CD14-positive monocyte (primary cell): Measurements from ENCODE around the gene IFIH1. TPM values are rescaled to one million over a fixed set of nuclear protein-coding genes. Genes with fewer than 3 reads are reported as not detected.

Source experiments
- DNase-seq, 3 donors: peaks; one replicate each; pipeline ENCODE4 v3.0.0-alpha.2; 2011 to 2022
- H2AFZ ChIP-seq: 2 replicates; pipeline ENCODE4 v1.6.0; 2012; ENCODE audit warnings: mild to moderate bottlenecking, low read depth, low read length, inconsistent platforms; ENCODE audit not compliant: insufficient read depth, poor library complexity, severe bottlenecking
- H3K27ac ChIP-seq, 2 donors: 1 replicate in 1 of 2; 2 replicates in 1 of 2; pipeline ENCODE4 v1.5.1; 2012 to 2013; ENCODE audit warnings: low read length in 2 of 2, control low read depth in 1 of 2, inconsistent platforms in 1 of 2, low read depth in 1 of 2, mild to moderate bottlenecking in 1 of 2
- H3K27me3 ChIP-seq, 2 donors: one replicate each; pipeline versions ENCODE4 v1.6.0 to v1.6.1; 2011 to 2013; ENCODE audit warnings: low read length in 2 of 2; ENCODE audit not compliant: control insufficient read depth in 2 of 2, insufficient read depth in 2 of 2
- H3K36me3 ChIP-seq, 2 donors: replicated peaks in 1 of 2; 1 replicate in 1 of 2; 2 replicates in 1 of 2; pipeline versions ENCODE4 v1.5.1 to v1.6.1; 2012 to 2013; ENCODE audit warnings: low read length in 2 of 2, control low read depth in 1 of 2, inconsistent platforms in 1 of 2, mild to moderate bottlenecking in 1 of 2; ENCODE audit not compliant: insufficient read depth in 2 of 2, control insufficient read depth in 1 of 2
- H3K4me1 ChIP-seq, 2 donors: 1 replicate in 1 of 2; 2 replicates in 1 of 2; pipeline versions ENCODE4 v1.5.1 to v1.6.1; 2012 to 2013; ENCODE audit warnings: low read length in 2 of 2, control low read depth in 1 of 2, inconsistent platforms in 1 of 2, mild to moderate bottlenecking in 1 of 2, moderate library complexity in 1 of 2; ENCODE audit not compliant: insufficient read depth in 2 of 2, control insufficient read depth in 1 of 2
- H3K4me2 ChIP-seq: replicated peaks from 2 replicates; pipeline ENCODE3; 2012; ENCODE audit warnings: low read length, moderate library complexity, mild to moderate bottlenecking; ENCODE audit not compliant: poor library complexity, severe bottlenecking; ENCODE audit errors: extremely low read depth
- H3K4me3 ChIP-seq, 3 experiments: fragments of 200-600 bp in 1 of 3; sonication (generic) in 1 of 3; replicated peaks in 1 of 3; 1 replicate in 2 of 3; 2 replicates in 1 of 3; pipeline ENCODE4 v1.5.1; 2011 to 2013; ENCODE audit warnings: low read length in 3 of 3, mild to moderate bottlenecking in 3 of 3, control low read depth in 2 of 3, low read depth in 2 of 3, inconsistent platforms in 1 of 3, moderate library complexity in 1 of 3
- H3K79me2 ChIP-seq: 2 replicates; pipeline ENCODE4 v1.6.0; 2012; ENCODE audit warnings: mild to moderate bottlenecking, control low read depth, inconsistent platforms, low read length, moderate library complexity; ENCODE audit not compliant: insufficient read depth
- H3K9ac ChIP-seq: 2 replicates; pipeline ENCODE4 v1.6.0; 2017; ENCODE audit warnings: low read length, mild to moderate bottlenecking; ENCODE audit not compliant: insufficient read depth, poor library complexity, severe bottlenecking
- H3K9me3 ChIP-seq, 2 donors: replicated peaks in 1 of 2; 1 replicate in 1 of 2; 2 replicates in 1 of 2; pipeline versions ENCODE4 v1.5.1 to v1.6.1; 2012 to 2013; ENCODE audit warnings: low read length in 2 of 2, control low read depth in 1 of 2; ENCODE audit not compliant: control insufficient read depth in 1 of 2, insufficient read depth in 1 of 2
- H4K20me1 ChIP-seq: 2 replicates; pipeline ENCODE4 v1.6.0; 2012; ENCODE audit warnings: mild to moderate bottlenecking, low read length, control low read depth, moderate library complexity; ENCODE audit not compliant: insufficient read depth
- H3K27ac Mint-ChIP-seq, 7 donors: one replicate each; pipeline ENCODE4 v1.8.0; 2020; ENCODE audit warnings: mild to moderate bottlenecking in 7 of 7, mixed read lengths in 7 of 7, moderate library complexity in 6 of 7, inconsistent platforms in 2 of 7
- H3K27me3 Mint-ChIP-seq, 3 donors: one replicate each; pipeline ENCODE4 v1.8.0; 2021 to 2022; ENCODE audit warnings: low read depth in 3 of 3, mild to moderate bottlenecking in 3 of 3, mixed read lengths in 3 of 3, moderate library complexity in 3 of 3, inconsistent platforms in 1 of 3
- H3K36me3 Mint-ChIP-seq, 2 donors: one replicate each; pipeline ENCODE4 v1.8.0; 2020; ENCODE audit warnings: mixed read lengths in 2 of 2, inconsistent platforms in 1 of 2, mild to moderate bottlenecking in 1 of 2
- H3K4me1 Mint-ChIP-seq: one replicate; pipeline ENCODE4 v1.8.0; 2020; ENCODE audit warnings: mild to moderate bottlenecking, mixed read lengths
- H3K4me3 Mint-ChIP-seq, 2 donors: one replicate each; pipeline ENCODE4 v1.8.0; 2020; ENCODE audit warnings: mild to moderate bottlenecking in 2 of 2, mixed read lengths in 2 of 2, moderate library complexity in 1 of 2
- H3K9me3 Mint-ChIP-seq, 7 donors: one replicate each; pipeline ENCODE4 v1.8.0; 2020 to 2022; ENCODE audit warnings: mixed read lengths in 7 of 7, mild to moderate bottlenecking in 6 of 7, moderate library complexity in 6 of 7, inconsistent platforms in 2 of 7
- WGBS: methylation state at CpG from one replicate; pipeline ENCODE4 v1.1.5; 2013; ENCODE audit warnings: missing lambda C conversion rate; ENCODE audit not compliant: insufficient coverage; 5-methylcytosine and 5-hydroxymethylcytosine counted together
- intact Hi-C, 2 donors: fragments of 100-400 bp; cut with micrococcal nuclease; formaldehyde crosslinking; loops; one replicate each; pipeline versions ENCODE4 v1.15.0 to v1.15.1; 2023
- polyA plus RNA-seq, 3 donors: library from polyadenylated mRNA; depleted of rRNA in 1 of 3; unstranded in 2 of 3; stranded (reverse) in 1 of 3; fragments of 300-500 nt in 2 of 3; fragments of >200 nt in 1 of 3; fragmentation: Illumina TruSeq in 2 of 3; gene quantifications; 1 replicate in 2 of 3; 2 replicates in 1 of 3; pipeline ENCODE4 v1.2.3, GENCODE V29; 2012 to 2021
- TF ChIP-seq, protein P1 (sequence below): fragments of 200-600 bp; IDR thresholded peaks from one replicate; pipeline ENCODE4 v1.8.0; 2022; ENCODE audit warnings: antibody characterized with exemption, mild to moderate bottlenecking

IFIH1 gene
- polyA plus RNA-seq, 3 donors, result 11.6 to 17.6 (median 17.1) TPM

DNA sequence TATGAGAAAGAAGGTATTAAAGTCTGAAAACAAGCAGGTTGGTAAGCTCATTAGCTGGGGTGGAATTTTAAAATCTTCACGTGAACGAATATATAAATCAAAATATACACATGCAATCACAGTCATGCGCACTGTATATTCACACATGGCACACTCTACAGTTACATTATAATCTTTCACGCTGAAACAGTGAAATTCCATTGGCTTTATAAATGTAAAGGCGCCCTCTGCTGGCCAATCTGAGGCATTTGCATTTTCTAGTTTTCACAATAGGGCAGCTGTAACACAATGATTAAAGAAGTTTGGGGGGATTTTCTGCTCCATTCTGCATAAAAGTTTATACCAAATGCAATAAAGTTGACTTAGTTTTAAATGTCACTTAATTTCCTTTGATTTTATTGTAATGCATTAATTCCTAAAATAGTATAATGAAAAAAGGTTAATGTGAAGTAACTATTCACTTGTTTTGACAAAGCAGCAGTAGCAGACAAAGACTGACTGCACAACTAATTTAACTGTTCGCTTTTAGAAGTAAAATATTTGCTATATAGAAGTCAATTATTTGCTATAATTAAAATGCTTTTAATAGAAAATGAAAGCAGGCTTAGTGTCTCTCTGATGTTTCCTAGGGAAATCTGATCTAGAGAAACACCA, 17.2 kb downstream of the IFIH1 start:
- H3K9ac ChIP-seq, result no peak overlapping the region
- peak; percentile 38 to 73 (median 65) for DNase-seq
- no peaks in the 10 kb centered on the region for H3K9me3 Mint-ChIP-seq
- H3K27me3 Mint-ChIP-seq, result no peaks in the 10 kb centered on the region
- peaks cover 3 to 4% of the 10 kb centered on the region in 2 donors for H3K4me1 ChIP-seq
- H3K79me2 ChIP-seq, result no peaks in the 10 kb centered on the region
- whole genome bisulfite sequencing, result no CpG with 5 or more reads among the region's 6 CpGs
- H3K4me3 ChIP-seq, result no peak overlapping the region
- H3K27ac ChIP-seq, result peak overlapping the region in 1 of 2 donors; percentile 49
- H3K27ac Mint-ChIP-seq, result no peak overlapping the region
- H3K4me2 ChIP-seq, result no peak overlapping the region
- no peaks in the 10 kb centered on the region for H3K27me3 ChIP-seq
- H3K9me3 ChIP-seq, result no peaks in the 10 kb centered on the region
- peaks cover 10% of the 10 kb centered on the region for H3K4me1 Mint-ChIP-seq
- intact Hi-C loops, result no loop called here
- H3K36me3 ChIP-seq, result peaks cover 36 to 67% of the 10 kb centered on the region in 2 donors
- TF ChIP-seq, protein P1, sequence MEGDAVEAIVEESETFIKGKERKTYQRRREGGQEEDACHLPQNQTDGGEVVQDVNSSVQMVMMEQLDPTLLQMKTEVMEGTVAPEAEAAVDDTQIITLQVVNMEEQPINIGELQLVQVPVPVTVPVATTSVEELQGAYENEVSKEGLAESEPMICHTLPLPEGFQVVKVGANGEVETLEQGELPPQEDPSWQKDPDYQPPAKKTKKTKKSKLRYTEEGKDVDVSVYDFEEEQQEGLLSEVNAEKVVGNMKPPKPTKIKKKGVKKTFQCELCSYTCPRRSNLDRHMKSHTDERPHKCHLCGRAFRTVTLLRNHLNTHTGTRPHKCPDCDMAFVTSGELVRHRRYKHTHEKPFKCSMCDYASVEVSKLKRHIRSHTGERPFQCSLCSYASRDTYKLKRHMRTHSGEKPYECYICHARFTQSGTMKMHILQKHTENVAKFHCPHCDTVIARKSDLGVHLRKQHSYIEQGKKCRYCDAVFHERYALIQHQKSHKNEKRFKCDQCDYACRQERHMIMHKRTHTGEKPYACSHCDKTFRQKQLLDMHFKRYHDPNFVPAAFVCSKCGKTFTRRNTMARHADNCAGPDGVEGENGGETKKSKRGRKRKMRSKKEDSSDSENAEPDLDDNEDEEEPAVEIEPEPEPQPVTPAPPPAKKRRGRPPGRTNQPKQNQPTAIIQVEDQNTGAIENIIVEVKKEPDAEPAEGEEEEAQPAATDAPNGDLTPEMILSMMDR, result peak; percentile 93
- H3K36me3 Mint-ChIP-seq, result peaks cover 21 to 37% of the 10 kb centered on the region in 2 donors
- no peak overlapping the region for H2AFZ ChIP-seq
- no peak overlapping the region for H3K4me3 Mint-ChIP-seq
- peaks cover 16% of the 10 kb centered on the region for H4K20me1 ChIP-seq

GRCh38 chr2:162300266-162300665, 18.2 kb downstream of the IFIH1 start:
- H3K27ac ChIP-seq, result no peak overlapping the region
- intact Hi-C loops, result no loop called here
- H3K9ac ChIP-seq, result no peak overlapping the region
- no peaks in the 10 kb centered on the region for H3K9me3 ChIP-seq
- H3K4me3 Mint-ChIP-seq, result no peak overlapping the region
- H3K27me3 ChIP-seq, result no peaks in the 10 kb centered on the region
- peaks cover 26 to 61% of the 10 kb centered on the region in 2 donors for H3K36me3 ChIP-seq
- DNase-seq, result no peak
- H3K4me2 ChIP-seq, result no peak overlapping the region
- TF ChIP-seq, protein P1, result no peak
- H3K4me1 Mint-ChIP-seq, result peaks cover 10% of the 10 kb centered on the region
- no peak overlapping the region for H2AFZ ChIP-seq
- no peak overlapping the region for H3K4me3 ChIP-seq
- peaks cover 19 to 33% of the 10 kb centered on the region in 2 donors for H3K36me3 Mint-ChIP-seq
- peaks cover 16% of the 10 kb centered on the region for H4K20me1 ChIP-seq
- peaks cover 3 to 4% of the 10 kb centered on the region in 2 donors for H3K4me1 ChIP-seq
- H3K9me3 Mint-ChIP-seq, result no peaks in the 10 kb centered on the region
- H3K27ac Mint-ChIP-seq, result no peak overlapping the region
- no peaks in the 10 kb centered on the region for H3K79me2 ChIP-seq
- H3K27me3 Mint-ChIP-seq, result no peaks in the 10 kb centered on the region
